ENCODE results near the gene PTPN4. TPM values are rescaled to one million over a fixed set of nuclear protein-coding genes. Genes with fewer than 3 reads are reported as not detected.

PTPN4 gene
- total RNA-seq, 4 donors from 2014 or later: 15.0 to 45.2 (median 21.1) TPM

- no peak overlapping the region for H3K27ac ChIP-seq
- 91 to 94% methylated on average over 3 of the region's 3 CpGs for WGBS, 2 donors
- H3K36me3 ChIP-seq: no peaks in the 10 kb centered on the region
- no peak for TF ChIP-seq POLR2A (IDR thresholded peaks at IDR 0.05)
- TF ChIP-seq CTCF (IDR thresholded peaks at IDR 0.05): no peak
- no peak for TF ChIP-seq EP300 (IDR thresholded peaks at IDR 0.05)
- no peaks in the 10 kb centered on the region for H3K9me3 ChIP-seq
- DNase-seq (ENCODE audit: low spot score in 2 of 2): no peak
- H3K27me3 ChIP-seq: no peaks in the 10 kb centered on the region
- no peaks in the 10 kb centered on the region for H3K4me1 ChIP-seq
- H3K4me3 ChIP-seq: no peak overlapping the region
These were observed 18.7 kb upstream of the PTPN4 start for GRCh38 chr2:119741001-119741400.

- Histone ChIP-seq H3K4me3 (no peak overlapping the region), H3K27me3 (peaks cover 0 to 7% of the 10 kb centered on the region in 2 donors), H3K27ac (no peak overlapping the region), H3K9me3 (no peaks in the 10 kb centered on the region), H3K4me1 (no peaks in the 10 kb centered on the region), H3K36me3 (no peaks in the 10 kb centered on the region)
- TF ChIP-seq POLR2A (IDR thresholded peaks at IDR 0.05) (no peak), EP300 (IDR thresholded peaks at IDR 0.05) (no peak), CTCF (IDR thresholded peaks at IDR 0.05) (no peak)
- no peak for DNase-seq (ENCODE audit: low spot score in 2 of 2)
- 83 to 87% methylated on average over 3 of the region's 3 CpGs for whole genome bisulfite sequencing, 2 donors
These were observed 17.9 kb upstream of the PTPN4 start for GRCh38 chr2:119741868-119742267.

- Histone ChIP-seq H3K36me3 (no peaks in the 10 kb centered on the region), H3K27ac (no peak overlapping the region), H3K27me3 (peaks cover 0 to 11% of the 10 kb centered on the region in 2 donors), H3K4me3 (no peak overlapping the region), H3K4me1 (no peaks in the 10 kb centered on the region), H3K9me3 (no peaks in the 10 kb centered on the region)
- TF ChIP-seq EP300 (IDR thresholded peaks at IDR 0.05) (no peak), POLR2A (IDR thresholded peaks at IDR 0.05) (no peak), CTCF (IDR thresholded peaks at IDR 0.05) (no peak)
- 71 to 90% methylated on average over 2 of the region's 2 CpGs for whole genome bisulfite sequencing, 2 donors
- DNase-seq (ENCODE audit: low spot score in 2 of 2): no peak
These were observed 15.3 kb upstream of the PTPN4 start for GRCh38 chr2:119744335-119744939.

GRCh38 chr2:119745566-119745965, 14.2 kb upstream of the PTPN4 start:
- no peak for DNase-seq (ENCODE audit: low spot score in 2 of 2)
- Histone ChIP-seq H3K36me3 (no peaks in the 10 kb centered on the region), H3K9me3 (no peaks in the 10 kb centered on the region), H3K27me3 (peaks cover 0 to 11% of the 10 kb centered on the region in 2 donors), H3K4me3 (no peak overlapping the region), H3K4me1 (no peaks in the 10 kb centered on the region), H3K27ac (no peak overlapping the region)
- WGBS, 2 donors: 68 to 71% methylated on average over 2 of the region's 2 CpGs
- no peak for TF ChIP-seq EP300 (IDR thresholded peaks at IDR 0.05)
- no peak for TF ChIP-seq CTCF (IDR thresholded peaks at IDR 0.05)
- TF ChIP-seq POLR2A (IDR thresholded peaks at IDR 0.05): no peak

- Histone ChIP-seq H3K9me3 (no peaks in the 10 kb centered on the region), H3K27me3 (peaks cover 0 to 11% of the 10 kb centered on the region in 2 donors), H3K4me3 (no peak overlapping the region), H3K27ac (no peak overlapping the region), H3K4me1 (no peaks in the 10 kb centered on the region), H3K36me3 (no peaks in the 10 kb centered on the region)
- no peak for DNase-seq (ENCODE audit: low spot score in 2 of 2)
- 66 to 70% methylated on average over 15 of the region's 15 CpGs for WGBS, 2 donors
- no peak for TF ChIP-seq CTCF (IDR thresholded peaks at IDR 0.05)
- no peak for TF ChIP-seq EP300 (IDR thresholded peaks at IDR 0.05)
- TF ChIP-seq POLR2A (IDR thresholded peaks at IDR 0.05): no peak
These were observed 12.7 kb upstream of the PTPN4 start for GRCh38 chr2:119746836-119747686.

All from tibial nerve (tissue), 4 donors.